ENCODE measurements around the gene MSI1.

MSI1 gene

GRCh38 chr12:120292661-120293531 lies 76.1 kb downstream of the MSI1 start, which contains the start of gene RNU4-1:
Gene RNU4-1, minus strand, starts transcription at chr12:120293237.
- DNase-seq, result peak; percentile 85
- Histone ChIP-seq H3K27me3 (ENCODE audit: insufficient read depth, low read depth, severe bottlenecking) (no peaks in the 10 kb centered on the region), H3K36me3 (no peaks in the 10 kb centered on the region), H3K9me3 (ENCODE audit: severe bottlenecking) (no peaks in the 10 kb centered on the region), H3K4me3 (ENCODE audit: low read depth, low read length) (peak within 1 kb of the TSS; percentile 56), H3K27ac (peak within 1 kb of the TSS; percentile 100)
- TF ChIP-seq, protein P1, sequence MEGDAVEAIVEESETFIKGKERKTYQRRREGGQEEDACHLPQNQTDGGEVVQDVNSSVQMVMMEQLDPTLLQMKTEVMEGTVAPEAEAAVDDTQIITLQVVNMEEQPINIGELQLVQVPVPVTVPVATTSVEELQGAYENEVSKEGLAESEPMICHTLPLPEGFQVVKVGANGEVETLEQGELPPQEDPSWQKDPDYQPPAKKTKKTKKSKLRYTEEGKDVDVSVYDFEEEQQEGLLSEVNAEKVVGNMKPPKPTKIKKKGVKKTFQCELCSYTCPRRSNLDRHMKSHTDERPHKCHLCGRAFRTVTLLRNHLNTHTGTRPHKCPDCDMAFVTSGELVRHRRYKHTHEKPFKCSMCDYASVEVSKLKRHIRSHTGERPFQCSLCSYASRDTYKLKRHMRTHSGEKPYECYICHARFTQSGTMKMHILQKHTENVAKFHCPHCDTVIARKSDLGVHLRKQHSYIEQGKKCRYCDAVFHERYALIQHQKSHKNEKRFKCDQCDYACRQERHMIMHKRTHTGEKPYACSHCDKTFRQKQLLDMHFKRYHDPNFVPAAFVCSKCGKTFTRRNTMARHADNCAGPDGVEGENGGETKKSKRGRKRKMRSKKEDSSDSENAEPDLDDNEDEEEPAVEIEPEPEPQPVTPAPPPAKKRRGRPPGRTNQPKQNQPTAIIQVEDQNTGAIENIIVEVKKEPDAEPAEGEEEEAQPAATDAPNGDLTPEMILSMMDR (IDR thresholded peaks at IDR 0.05; ENCODE audit: low read depth, low read length), result no peak

GRCh38 chr12:120292411-120292660 lies 76.6 kb downstream of the MSI1 start:
- DNase-seq, result no peak
- peak overlapping the region; percentile 56 for H3K4me3 ChIP-seq (ENCODE audit: low read depth, low read length)
- H3K27ac ChIP-seq, result peak overlapping the region; percentile 100
- TF ChIP-seq, protein P1 (IDR thresholded peaks at IDR 0.05; ENCODE audit: low read depth, low read length), result no peak
- H3K9me3 ChIP-seq (ENCODE audit: severe bottlenecking), result no peaks in the 10 kb centered on the region
- no peaks in the 10 kb centered on the region for H3K36me3 ChIP-seq
- H3K27me3 ChIP-seq (ENCODE audit: insufficient read depth, low read depth, severe bottlenecking), result no peaks in the 10 kb centered on the region
